NK-92 treated with Interleukin-12 subunit alpha and Interleukin-12 subunit beta, amount 100 ng/mL, for 24 hours (cell line): Measurements from ENCODE around the gene PRKG1.
"Not testable (repeated sequence)": the region's sequence is repeated elsewhere in the genome, so short reads cannot be mapped to it uniquely, and the experiment has no call there.

ENCODE experiments used
- DNase-seq: peaks from one replicate; lab custom pipeline; 2025; lab: John Stamatoyannopoulos, UW

Gene PRKG1

GRCh38 chr10:52007091-52007490, 932.8 kb downstream of the PRKG1 start:
- no peak for DNase-seq

- no peak for DNase-seq
Measured at GRCh38 chr10:52011118-52011517, 936.8 kb downstream of the PRKG1 start.

GRCh38 chr10:52019077-52019555, 944.8 kb downstream of the PRKG1 start:
- DNase-seq, result no peak

- DNase-seq, result no peak
Measured at GRCh38 chr10:52019656-52020055, 945.4 kb downstream of the PRKG1 start.

- no peak for DNase-seq
Measured at GRCh38 chr10:52020173-52020572, 945.9 kb downstream of the PRKG1 start.

GRCh38 chr10:52020702-52021101, 946.4 kb downstream of the PRKG1 start:
- no peak for DNase-seq

- no peak for DNase-seq
Measured at GRCh38 chr10:52027055-52027705, 952.9 kb downstream of the PRKG1 start.

GRCh38 chr10:52028523-52028858, 954.2 kb downstream of the PRKG1 start:
- DNase-seq, result no peak

GRCh38 chr10:52029628-52030027, 955.3 kb downstream of the PRKG1 start:
- no peak for DNase-seq

- DNase-seq, result no peak
Measured at GRCh38 chr10:52030051-52030790, 955.9 kb downstream of the PRKG1 start.

GRCh38 chr10:52030975-52031374, 956.7 kb downstream of the PRKG1 start:
- no peak for DNase-seq

GRCh38 chr10:52031771-52032170, 957.5 kb downstream of the PRKG1 start:
- no peak for DNase-seq

GRCh38 chr10:52032681-52033629, 958.7 kb downstream of the PRKG1 start:
- no peak for DNase-seq

GRCh38 chr10:52039002-52039793, 964.9 kb downstream of the PRKG1 start:
- not testable (repeated sequence) for DNase-seq

GRCh38 chr10:52040486-52040885, 966.2 kb downstream of the PRKG1 start:
- DNase-seq, result no peak

GRCh38 chr10:52043811-52044210, 969.5 kb downstream of the PRKG1 start:
- no peak for DNase-seq

- DNase-seq, result no peak
Measured at GRCh38 chr10:52048051-52048450, 973.8 kb downstream of the PRKG1 start.

GRCh38 chr10:52050429-52051047, 976.3 kb downstream of the PRKG1 start:
- DNase-seq, result no peak

- no peak for DNase-seq
Measured at GRCh38 chr10:52053497-52053896, 979.2 kb downstream of the PRKG1 start.

- no peak for DNase-seq
Measured at GRCh38 chr10:52056291-52056690, 982.0 kb downstream of the PRKG1 start.

GRCh38 chr10:52059089-52059488, 984.8 kb downstream of the PRKG1 start:
- no peak for DNase-seq
